Activated CD4-positive, alpha-beta T cell treated with anti-CD3 and anti-CD28 coated beads for 48 hours (primary cell): ENCODE results near the gene HACD4.
A peak's percentile ranks its signal among the peaks of the same experiment; 100 is the strongest.
"Not testable (repeated sequence)": the region's sequence is repeated elsewhere in the genome, so short reads cannot be mapped to it uniquely, and the experiment has no call there.

Experiments
- DNase-seq: peaks from one replicate; pipeline ENCODE4 v3.0.0-alpha.2; 2020

Gene HACD4

DNA sequence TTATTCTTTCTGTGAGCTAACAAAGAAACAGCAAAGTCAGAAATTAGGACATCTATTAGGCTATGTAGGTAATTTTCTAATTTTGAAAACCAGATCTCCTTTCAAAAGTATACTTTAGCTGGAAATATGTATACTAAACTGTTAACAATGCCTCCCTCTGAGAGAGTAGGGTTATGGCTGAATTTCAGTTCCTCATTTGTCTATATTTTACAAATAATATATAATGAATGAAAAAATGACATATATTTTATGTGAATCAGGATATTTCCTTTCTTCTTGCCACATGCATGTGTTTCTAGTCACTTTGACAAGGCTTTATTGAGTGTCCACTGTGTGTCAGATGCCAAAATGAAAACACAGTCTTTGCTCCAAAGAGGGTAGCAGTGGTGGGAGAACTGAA, 15.4 kb downstream of the HACD4 start:
- no peak for DNase-seq

DNA sequence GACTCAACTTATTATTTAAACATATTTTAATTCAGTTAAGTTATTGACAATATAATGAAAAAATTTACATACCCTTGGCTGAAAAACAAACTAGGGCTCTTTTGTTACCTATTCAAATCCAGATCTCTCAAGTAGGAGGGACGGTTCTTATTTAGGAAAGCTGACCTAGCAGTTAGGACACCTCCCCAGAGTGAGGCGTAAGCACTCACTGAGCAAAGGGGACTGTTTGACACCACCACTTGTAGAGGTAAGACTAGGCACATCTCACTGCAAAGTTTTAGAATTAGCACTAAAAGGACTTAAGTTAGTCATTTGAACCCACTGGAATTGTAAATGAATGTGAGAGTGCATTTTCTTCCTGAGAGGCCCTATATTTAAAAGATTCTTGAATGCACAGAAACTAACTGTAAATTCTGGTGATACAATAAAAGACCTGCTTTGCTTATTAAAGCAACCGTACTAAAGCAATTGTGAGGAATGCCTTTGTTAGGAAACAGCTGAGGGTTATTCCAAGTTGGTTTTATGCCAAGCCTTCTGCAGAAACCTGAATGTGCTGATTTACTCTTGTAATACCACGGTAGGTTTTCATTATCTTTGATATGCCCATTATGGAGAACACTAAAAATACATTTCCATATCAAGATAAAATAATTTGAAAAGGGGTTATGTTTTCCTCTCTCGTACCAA, 16.2 kb downstream of the HACD4 start:
- no peak for DNase-seq

DNA sequence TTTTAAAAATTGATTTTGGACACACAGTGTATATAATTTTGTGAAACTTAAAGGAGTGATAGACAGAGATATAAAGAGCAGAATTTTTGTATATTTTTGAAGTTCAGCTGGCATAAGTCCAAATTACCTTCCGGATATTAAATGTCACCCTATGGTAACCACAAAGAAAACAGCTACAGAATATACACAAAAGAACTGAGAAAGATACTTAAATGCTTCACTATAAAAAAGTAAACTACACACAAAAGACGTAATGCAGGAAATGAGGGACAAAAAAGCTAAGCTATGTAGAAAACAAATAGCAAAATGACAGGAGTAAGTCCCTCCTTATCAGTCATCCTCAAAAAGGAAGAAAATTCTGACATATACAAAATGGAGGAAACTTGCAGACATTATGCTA, 29.4 kb downstream of the HACD4 start:
- DNase-seq = no peak

DNA sequence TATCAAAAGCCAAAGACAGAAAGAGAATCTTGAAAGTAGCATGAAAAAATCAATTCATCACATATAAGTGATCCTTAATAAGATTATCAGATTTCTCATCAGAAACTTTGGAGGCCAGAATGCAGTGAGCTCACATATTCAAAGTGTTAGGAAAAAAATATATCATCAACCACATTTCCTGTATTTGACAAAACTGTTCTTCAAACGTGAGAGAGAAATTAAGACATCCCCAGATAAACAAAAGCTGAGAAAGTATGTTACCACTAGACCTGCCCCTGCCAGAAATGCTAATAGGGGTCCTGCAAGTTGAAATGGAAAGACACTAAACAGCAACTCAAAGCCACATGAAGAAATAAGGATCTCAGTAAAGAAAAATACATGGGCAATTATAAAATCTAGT, 29.9 kb downstream of the HACD4 start:
- DNase-seq = no peak

DNA sequence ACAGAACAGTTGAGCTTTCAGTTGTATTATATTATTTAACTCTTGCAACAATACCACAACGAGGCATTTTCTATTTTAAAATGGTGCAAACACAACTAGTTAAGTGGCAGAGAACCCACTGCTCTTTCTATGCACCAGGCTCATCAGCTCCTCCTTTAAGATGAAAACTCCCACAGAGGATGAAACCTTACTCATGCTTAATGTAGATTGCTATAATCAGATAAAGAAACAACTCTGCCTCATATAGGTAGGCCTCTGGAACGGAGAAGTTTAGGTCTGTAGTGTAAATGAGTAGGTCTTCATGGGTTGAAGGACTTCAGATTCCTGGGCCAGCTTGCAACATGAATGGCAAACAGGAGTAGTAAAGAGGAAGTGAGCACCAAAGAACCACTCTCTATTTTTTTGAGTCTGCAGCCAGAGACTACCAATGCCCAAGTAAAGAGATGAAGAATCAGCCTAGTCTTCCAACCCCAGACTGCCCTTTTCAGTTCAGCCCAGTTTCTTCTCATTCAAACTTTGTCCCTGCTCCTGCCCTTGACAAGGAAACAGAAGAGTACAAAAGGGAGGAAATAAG, 33.9 kb downstream of the HACD4 start:
- peak; percentile 9 for DNase-seq

DNA sequence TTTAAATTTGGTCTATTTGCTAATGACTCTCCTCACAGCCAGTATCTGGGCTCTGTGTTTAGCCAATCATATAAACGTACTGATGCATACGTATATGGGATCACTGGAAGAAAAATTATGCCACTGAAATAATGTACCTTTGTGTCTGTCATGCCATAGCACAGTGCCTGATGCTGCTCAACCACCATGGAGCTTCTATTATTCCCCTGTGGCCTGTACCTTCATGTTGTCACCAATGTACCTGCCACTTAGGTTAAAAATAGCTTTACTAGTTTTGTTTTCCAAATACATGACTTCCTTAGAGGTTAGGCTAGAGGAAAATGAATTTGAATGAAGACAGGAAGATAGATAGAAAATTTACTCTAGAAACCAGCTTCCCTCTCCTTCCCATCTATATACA, 34.6 kb downstream of the HACD4 start:
- DNase-seq = no peak

DNA sequence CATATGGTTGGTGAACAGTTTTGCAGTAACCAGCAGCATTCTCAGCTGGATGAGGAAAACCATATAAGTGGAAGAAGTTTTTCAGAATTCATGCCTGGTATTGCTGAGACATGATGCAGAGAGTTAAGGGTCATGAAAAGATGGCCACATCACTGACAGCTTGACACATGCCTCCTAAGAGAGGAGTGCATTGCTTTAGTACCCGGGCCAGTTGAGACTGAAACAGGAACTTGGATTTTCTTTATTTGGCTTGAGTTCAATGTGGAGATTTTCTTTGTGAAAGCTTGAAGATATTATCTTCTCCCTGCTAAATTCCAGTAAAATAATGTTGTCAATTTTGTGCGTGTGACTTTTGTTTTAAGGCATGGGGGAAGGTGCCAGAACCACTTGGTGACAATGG, 35.8 kb downstream of the HACD4 start:
- no peak for DNase-seq

DNA sequence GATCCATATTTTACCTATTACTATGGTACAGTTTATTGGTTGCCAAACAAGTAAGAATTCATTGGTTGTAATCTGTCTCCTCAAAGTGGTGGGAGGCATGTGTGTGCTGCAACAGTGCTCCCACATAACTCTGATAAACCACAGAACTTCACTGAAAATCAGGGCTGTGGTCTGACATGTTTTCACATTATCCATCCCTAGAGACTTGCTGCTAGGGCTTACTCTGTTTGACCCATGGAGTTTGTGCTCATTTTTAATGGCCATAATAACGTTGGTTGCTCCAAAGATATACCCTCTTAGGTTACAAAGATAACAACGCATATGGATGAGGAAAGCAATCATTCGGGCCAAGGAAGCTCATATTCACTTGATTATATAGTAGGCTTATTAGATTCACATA, 37.0 kb downstream of the HACD4 start:
- DNase-seq = no peak

DNA sequence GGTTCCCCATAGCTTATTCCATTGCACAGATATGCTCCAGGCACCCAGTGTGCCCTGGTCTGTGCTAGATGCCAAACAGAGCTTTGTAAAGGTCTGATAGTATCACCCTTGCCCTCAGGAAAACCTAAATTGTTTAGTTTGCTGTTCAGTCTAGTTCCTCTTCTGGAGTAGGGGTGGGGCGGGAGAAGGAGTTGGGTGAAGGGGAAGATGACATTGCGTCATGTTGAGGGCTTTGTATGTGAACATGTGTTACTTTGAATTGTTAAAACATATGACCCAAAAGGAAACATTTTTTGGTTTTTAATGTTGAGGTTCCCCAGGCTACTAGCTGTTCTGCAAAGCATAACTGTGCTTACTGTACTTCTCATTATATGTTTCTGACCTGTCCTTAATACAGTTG, 40.6 kb downstream of the HACD4 start:
- DNase-seq = no peak

DNA sequence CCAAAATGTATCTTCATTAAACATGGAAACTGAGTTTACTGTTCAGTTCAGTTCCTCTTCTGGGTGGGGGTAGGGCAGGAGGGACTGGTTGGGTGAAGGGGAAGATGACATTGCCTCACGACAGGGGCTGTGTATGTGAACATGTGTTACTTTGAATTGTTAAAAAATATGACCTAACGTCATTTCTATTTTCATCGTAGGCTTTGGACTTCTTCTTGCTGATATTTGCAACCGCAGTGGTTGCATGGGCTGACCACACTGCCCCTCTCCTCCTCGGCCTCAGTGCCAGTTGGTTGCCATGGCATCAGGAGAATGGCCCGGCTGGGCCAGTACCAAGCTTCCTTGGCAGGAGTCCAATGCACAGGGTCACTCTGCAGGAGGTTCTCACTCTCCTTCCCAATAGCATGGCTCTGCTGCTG, 41.5 kb downstream of the HACD4 start:
- no peak for DNase-seq

DNA sequence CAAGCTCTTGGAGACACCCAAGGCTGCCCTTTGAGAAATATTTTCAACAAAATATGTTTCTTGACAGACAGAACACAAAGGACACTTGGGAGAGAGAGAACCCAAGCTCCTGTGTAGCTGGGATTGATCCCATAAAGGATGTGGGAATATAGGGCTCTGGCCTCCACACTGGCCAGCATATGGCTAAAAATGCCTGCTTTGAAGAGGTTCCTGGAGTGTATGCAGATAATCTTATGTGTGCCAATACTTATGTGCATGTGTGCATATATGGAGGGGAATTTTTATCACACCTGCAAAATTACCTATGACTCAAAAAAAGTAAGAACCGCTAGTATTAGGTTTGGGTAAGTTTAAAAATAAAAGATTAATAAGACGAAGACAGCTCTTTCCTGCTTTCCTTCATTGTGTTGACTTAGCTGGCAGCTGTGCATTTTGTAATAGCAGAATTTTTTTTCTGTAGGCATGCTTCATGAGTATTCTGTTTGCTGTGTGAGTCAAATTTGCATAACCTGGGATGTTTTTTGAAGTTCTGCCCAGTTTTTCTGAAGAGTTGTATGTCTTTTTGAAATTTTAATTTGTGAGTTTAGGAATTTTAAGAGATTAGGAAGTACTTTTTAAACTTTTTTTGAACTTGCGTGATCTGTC, 42.6 kb downstream of the HACD4 start:
- no peak for DNase-seq

DNA sequence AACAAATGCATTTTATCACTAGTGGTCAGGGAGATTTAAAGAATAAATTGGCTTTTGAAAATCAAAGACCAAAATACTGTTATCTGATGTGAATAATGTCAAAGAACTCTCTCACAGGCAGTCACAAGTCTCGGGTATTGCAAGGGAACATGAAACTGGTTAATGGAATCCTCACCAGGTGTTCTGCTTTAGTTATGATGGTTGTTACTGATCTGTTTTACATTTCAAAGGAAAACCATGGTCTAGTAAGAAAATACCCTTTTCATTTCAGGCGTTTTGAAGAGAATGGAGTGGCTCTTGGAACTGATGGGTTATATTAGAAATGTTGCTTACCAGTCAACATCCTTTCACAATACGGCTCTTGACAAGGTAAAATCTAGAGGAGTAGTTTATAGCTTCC, 43.4 kb downstream of the HACD4 start:
- no peak for DNase-seq

DNA sequence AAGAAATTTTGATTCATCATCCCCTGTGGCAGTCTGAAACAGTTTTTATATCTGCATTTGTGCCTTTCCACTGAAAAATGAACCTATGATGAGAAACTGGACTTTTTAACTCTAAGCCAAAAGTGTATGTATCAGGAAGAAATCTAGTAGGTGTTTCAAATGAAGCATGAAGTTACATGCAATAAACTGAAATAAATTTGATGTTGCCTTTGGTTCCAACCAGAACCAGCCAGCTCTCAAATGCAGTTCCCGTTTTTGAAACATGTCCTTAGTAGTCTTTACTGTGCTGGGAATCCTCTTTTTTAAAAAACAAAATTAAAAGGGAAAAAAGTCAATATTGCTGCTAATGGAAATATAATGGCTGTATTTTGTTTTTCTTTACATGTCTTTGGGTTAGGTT, 43.9 kb downstream of the HACD4 start:
- no peak for DNase-seq

DNA sequence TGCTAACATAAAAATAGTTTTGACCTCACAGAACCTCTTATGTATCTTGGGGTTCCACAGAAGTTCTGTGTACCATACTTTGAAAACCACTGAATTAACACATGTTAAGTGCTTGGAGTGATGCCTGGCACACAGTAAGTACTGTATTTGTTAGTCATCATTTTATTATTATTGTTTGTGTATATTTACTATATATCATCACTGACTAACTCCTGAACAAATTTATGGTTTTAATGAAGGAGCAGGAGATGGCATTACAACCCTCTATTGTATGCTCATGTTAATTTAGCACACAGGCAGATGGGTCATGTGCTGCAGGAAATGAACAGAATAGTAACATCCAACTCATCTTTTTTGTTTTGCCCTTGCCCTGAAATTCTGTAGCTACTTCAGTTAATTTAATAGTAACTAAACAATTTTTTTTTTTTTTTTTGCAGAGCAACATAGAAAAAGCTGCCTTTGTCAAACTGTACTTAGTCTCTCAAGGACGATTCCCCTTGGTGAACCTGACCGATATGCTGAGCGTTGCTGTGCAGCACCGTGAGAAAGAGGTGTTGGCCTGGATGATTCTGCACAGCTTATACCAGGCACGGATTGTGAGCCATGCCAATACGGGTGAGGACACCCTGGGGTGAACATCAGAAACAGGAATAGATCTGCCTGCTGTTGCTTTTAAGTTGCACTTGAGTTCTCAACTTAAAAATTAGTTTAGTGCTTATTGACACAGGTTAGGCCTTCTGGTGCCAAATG, 45.4 kb downstream of the HACD4 start:
- DNase-seq = no peak

DNA sequence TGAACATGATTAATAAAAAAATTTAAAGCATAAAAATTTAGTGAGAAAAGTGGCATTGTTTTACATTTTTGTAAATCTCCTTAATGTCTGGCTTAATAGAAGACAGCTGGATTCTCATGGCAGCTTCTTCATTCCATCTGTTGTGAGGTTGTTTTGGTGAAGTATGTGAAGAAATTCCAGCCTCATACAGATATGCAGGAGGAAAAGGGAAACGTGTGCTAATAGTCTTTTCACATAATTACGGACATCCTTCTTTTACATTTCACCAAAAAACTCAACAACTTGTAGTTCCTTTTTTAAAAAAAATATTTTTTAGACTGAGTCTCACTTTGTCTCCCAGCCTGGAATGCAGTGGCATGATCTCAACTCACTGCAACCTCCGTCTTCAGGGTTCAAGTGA, 46.9 kb downstream of the HACD4 start:
- no peak for DNase-seq

DNA sequence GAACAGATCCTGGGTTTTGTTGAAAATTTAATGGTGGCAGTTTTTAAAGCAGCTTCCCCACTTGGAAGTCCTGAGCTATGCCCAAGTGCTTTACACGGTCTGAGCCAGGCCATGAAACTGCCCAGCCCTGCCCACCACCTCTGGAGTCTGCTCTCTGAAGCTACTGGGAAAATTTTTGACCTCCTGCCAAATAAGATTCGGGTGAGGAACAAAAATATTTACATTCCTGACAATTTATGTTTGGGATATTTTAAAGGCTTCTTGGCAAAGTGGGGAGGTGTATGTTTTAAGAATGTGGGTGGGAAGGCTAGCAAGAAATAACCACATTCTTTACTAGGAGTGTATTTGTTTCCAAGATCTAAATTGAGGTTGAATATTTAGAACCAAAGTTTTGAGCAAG, 50.0 kb downstream of the HACD4 start:
- DNase-seq = no peak

DNA sequence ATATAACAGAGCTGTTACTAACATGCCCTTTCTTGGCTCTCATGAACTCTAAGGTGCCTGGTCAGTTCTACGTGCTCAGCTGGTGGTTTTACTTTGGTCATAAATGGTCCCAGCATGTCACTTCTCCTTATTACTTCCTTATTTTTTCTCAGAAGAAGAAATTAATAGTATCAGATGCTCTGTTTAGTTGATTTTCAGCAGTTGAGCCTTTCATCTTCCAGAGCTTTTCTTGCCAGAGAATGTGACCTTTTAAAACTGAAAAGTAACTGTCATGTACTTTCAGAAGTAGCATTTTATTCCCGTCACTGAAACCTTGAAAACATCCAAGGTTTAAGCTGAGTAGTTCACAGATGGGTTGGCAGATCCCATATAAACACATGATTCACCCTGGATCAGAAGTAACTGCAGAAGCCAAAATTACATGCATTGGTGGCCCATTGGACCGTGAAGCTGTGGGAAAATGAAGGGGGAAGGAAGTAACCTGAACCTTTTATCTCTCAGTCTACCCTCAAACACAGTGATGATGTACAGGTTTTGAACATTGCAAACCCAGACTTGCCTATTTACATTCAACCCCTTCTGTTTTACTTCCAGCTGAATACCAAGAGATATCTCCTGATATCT, 50.5 kb downstream of the HACD4 start:
- no peak for DNase-seq

DNA sequence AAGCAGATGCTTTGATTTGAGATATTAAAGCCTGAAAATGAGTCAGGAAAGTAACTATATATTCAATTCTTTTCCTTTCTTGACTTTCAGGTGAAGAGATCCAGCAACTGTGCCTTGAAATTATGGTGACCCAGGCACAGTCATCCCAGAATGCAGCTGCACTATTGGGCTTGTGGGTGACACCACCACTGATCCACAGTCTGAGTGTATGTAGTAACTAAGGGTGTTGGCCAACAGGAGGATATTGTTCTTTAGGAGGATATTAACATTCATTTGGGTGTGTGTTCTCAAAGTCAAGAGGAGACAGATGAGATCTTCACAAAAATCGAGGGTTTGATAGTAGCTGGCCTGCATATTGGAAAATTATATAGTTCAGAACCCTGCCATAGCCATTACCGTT, 53.2 kb downstream of the HACD4 start:
- DNase-seq = no peak

DNA sequence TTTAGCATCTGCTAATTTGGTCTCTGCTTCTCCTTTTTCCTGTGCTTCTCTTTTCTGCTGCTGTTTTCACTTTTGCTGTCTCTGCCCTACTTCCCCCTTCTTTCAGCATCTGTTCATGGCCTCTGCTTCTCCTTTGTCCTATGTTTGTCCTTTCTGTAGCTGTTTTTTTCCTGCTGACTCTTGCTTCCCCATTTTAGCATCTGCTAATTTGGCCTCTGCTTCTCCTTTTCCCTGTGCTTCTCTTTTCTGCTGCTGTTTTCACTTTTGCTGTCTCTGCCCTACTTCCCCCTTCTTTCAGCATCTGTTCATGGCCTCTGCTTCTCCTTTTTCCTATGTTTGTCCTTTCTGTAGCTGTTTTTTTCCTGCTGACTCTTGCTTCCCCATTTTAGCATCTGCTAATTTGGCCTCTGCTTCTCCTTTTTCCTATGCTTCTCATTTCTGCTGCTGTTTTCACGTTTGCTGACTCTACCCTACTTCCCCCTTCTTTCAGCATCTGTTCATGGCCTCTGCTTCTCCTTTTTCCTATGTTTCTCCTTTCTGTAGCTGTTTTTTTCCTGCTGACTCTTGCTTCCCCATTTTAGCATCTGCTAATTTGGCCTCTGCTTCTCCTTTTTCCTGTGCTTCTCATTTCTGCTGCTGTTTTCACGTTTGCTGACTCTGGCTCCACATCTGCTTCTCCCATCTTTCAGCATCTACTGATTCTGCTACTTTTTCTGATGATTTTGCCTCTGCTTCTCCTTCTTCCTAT, 57.1 kb downstream of the HACD4 start:
- not testable (repeated sequence) for DNase-seq

DNA sequence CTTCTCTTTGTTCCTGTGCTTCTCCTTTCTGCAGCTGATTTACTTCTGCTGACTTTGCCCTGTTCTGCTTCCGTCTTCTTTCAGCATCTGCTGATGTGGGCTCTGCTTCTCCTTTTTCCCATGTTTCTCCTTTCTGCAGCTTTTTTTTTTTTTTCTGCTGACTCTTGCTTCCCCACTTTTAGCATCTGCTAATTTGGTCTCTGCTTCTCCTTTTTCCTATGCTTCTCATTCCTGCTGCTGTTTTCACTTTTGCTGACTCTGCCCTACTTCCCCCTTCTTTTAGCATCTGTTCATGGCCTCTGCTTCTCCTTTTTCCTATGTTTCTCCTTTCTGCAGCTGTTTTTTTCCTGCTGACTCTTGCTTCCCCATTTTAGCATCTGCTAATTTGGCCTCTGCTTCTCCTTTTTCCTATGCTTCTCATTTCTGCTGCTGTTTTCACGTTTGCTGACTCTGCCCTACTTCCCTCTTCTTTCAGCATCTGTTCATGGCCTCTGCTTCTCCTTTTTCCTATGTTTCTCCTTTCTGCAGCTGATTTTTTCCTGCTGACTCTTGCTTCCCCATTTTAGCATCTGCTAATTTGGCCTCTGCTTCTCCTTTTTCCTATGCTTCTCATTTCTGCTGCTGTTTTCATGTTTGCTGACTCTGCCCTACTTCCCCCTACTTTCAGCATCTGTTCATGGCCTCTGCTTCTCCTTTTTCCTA, 58.0 kb downstream of the HACD4 start:
- DNase-seq = not testable (repeated sequence)

DNA sequence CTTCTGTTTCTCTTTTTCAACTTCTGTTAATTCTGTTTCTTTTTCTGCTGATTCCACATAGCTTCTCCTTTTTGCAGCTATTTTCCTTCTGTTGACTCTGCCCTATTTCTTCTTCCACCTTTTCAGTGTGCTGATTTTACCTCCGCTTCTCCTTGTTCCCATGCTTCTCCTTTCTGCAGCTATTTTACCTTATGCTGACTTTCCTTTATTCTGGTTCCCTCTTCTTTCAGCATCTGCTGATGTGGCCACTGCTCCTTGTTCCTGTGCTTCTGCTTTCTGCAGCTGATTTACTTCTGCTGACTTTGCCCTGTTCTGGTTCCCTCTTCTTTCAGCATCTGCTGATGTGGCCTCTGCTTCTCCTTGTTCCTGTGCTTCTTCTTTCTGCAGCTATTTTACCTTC, 58.8 kb downstream of the HACD4 start:
- DNase-seq = no peak
